ENCODE results near the gene LCA5L.
"Not testable (repeated sequence)": the region's sequence is repeated elsewhere in the genome, so short reads cannot be mapped to it uniquely, and the experiment has no call there.

The LCA5L gene

DNA sequence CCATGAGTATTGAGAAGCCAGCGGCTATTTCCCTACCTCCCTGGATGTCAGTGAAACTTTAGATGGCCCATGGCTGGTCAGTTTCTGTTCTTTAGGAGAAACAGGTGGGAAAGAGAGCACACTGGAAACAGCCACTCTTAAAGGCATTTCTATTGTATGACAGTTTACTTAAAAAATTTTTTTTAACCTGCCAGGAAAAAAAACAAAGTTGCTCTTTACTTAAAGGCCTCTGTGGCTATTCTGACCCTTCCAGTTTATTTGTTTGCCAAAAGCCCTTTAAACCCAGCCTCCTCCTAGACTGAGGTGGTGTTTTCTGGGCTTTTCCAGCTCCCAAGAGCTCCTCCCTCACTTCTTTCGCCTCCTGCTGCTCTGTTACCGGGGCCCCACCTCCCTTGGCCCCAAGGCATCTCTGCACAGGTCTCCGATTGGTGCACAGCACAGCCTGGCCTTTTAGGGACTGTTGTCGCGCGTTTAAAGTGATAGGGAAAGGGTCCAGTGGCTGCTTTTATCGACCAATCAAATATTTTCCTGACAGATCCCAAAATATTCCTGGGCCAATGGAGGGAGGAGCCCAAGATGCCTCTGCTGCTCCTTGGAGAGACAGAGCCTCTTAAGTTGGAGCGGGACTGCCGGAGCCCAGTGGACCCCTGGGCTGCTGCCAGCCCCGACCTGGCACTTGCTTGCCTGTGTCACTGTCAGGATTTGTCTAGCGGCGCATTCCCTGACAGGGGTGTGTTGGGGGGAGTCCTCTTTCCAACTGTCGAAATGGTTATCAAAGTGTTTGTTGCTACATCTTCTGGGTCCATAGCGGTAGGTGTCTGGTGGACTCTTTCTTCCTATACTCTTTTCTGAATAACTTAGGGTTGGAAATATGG lies 6.0 kb upstream of the LCA5L start, which contains the start of gene SH3BGR:
TSS of gene SH3BGR (plus strand) at position 639 of the 875 bp plus-strand sequence. CDS start at position 766, 127 bp downstream.
- no peak for DNase-seq

DNA sequence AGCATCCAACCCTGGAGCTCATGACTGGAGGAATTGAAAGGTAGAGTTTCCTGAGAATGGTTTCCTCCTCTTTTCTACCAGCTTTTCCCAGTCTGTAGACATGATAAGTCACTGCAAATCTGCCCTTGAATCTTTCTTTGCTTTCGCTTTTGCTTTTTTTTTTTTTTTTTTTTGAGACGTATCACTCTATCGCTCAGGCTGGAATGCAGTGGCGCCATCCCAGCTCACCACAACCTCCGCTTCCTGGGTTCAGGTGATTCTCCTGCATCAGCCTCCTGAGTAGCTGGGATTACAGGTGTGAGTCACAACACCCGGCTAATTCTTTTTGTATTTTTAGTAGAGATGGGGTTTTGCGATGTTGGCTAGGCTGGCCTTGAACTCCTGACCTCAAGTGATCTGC lies 1.7 kb upstream of the LCA5L start:
- DNase-seq: no peak

DNA sequence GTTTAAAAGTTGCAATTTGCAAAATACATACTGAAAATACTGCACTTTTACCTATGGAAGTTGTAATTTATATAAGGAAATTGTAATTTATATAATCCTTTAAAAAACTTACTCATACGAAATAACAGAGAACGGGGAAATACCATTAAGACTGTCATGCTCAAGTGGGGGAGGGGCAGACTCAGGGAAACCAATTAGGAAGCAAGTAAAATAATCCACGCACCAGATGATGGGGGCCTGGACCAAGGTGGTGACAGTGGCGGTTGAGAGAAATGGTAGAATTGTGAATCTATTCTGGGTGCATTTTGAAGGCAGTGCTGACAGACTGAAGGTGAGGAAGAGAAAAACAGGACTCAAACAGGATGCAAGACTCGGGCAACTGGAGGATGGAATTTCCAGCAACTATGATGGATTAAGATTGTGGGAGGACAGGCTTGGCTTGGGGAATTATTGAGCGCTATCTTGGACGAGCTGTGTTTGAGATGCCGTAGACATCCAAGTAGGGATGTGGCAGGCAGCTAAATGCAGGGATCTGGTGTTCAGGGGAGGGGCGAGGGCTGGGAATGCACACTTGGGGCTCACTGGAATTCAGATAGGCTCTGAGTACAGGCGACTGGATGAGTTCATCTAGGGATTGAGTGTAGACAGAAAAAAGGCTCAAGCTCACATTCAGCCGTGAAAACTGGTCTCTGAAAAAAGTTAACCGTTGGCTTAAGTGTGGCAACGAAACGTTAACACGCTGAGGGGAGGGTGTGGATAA lies 977 bp downstream of the LCA5L start:
- DNase-seq: no peak

DNA sequence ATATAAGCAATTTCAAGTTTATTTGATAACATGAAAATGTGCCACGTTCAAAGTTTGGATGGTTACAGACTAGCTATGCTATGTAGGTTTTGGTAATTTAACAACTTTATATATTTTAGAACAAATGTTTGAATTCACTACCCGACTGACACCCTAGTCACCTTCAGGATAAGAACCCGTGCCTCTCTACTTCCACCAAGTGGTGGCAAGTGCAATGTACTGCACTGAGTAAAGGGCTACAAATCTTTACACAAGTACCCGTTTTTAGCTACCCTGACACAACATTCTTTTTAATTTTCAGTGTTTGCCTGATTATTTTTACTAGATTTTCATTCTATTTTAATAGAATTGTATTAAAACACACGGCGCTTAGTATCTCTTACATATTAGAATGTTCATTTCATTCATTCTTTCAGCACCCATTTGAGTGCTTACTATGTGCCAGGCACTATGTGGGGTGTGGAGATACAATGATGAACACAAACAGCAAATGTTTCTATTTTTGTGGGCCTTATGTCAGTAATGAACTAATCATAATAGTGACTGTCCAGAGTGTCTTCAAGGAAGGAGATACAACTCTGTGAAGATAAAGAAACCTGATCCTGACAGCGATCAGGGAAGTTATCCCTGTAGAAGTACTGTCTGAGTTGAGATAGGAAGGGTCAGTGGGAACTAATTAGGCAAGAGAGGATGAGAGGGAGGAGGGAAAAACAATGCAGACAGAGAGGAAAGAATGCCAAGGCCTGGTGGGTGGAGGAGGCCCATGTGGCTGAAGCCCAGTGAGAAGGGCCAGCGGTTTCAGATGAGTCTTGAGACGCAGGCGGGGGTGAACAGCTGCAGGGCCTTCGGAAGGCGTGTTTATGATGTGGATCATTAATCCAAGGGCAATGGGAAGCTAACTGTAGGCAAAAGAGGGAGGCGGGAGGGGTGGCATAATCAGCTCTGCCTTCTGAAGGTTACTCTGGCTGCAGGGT lies 3.8 kb downstream of the LCA5L start:
- DNase-seq: peak in 1 of 2 experiments; percentile 35

DNA sequence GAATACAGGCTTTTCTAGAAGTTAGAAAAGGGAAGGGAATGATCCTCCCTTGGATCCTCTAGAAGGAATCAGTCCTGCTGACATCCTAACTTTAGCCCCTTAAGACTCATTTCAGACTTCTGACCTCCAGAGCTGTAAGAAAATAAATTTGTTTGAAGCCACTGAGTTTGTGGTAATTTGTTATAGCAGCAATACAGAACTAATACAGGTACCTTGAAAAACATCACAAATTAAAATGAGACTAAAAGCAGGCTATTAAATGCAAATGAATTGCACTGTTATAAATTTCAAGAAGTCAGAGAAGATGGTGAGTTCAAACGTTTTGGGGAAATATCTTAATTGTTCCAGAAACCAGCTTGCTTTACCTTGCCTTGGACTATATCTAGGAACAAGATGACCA lies 6.3 kb downstream of the LCA5L start:
- DNase-seq: no peak

DNA sequence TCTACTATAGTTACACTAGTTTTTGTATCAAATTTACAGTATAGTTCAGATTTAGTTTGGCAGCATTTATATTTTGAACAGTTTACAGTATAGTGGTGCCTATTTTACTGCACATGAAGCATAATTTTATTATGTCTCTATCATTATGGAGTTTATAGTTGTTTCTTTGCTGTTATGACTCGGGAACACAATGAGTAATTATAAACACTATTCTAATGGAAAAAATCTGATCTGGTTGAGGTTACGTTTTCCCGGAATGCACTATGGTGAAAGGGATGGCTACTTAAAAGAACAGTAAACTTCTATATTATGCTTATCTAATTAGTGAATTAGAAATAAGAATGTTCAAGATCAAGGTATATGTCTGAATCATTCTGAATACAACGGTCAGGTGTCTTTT lies 10.6 kb downstream of the LCA5L start:
- no peak for DNase-seq

DNA sequence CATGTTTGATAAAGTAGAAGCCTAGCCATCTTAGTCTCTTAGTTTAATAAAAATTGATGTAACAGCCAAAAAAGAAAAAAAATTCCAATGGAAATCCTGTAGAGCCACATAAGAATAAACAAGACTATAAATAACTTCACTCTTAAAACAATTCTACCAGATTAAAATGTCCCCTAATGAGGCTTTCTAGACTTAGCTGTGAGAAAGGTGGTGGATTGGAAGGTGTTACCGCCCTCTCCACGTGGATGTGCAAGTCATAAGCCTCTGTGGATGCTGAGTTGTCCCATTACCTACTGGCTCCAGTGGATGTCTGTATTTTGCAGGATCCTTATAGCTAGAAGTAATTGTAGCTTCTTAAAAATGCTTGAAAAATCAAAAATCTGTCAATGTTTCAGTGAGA lies 14.6 kb downstream of the LCA5L start:
- no peak for DNase-seq

DNA sequence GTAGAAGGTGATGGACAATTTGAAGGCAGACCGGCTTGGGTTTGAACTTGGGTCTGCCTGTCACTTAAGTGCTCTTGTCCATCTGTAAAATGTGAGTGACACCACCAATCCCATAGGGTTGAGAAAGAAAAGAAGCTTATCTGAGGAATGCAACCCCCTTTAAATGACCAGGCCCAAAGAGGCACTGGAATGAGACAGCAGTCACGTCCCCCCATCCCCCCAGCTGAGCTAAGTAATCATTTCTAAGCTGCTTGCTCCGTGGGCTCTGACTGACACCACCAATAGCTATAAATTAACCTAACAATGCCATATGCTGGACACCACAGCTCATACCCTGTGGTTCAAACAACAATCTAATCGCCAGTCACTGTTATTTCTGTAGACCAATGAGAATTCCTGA lies 15.1 kb downstream of the LCA5L start:
- DNase-seq: no peak

DNA sequence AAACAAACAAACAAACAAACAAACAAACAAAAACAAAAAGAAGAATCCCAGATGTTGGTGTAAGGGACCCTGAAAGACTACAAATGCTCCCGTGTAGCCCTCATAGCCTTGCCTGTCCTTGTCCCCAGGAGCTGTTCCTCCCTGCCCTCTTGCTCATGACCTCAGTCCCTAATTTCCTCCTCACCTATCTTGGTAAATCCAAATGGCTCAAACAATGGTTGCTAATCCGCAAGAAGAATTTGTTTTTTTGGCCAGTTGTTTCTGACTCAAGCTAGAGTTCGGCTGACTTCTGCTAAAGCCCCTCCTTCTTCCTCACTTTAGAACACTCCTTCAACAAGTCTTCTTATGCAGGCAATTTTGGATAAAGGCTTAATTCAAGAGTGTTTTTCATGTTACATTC lies 15.6 kb downstream of the LCA5L start:
- DNase-seq: no peak

DNA sequence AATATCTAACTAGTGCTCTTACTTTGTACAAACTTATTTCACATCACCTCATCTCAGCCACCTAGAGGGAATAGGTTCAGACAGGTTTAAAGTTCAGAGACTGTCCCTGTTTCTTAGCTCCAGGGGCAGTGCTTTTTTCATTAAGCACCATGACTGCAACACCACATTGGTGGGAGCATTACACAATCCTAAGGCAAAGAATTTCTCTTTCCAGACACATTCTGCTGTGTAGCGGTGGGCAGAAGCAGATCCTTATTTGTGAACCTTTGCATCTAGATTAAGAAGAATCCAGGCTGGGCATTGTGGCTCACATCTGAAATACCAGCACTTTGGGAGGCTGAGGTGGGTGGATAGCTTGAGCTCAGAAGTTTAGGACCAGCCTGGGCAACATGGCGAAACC lies 16.1 kb downstream of the LCA5L start:
- DNase-seq: no peak

DNA sequence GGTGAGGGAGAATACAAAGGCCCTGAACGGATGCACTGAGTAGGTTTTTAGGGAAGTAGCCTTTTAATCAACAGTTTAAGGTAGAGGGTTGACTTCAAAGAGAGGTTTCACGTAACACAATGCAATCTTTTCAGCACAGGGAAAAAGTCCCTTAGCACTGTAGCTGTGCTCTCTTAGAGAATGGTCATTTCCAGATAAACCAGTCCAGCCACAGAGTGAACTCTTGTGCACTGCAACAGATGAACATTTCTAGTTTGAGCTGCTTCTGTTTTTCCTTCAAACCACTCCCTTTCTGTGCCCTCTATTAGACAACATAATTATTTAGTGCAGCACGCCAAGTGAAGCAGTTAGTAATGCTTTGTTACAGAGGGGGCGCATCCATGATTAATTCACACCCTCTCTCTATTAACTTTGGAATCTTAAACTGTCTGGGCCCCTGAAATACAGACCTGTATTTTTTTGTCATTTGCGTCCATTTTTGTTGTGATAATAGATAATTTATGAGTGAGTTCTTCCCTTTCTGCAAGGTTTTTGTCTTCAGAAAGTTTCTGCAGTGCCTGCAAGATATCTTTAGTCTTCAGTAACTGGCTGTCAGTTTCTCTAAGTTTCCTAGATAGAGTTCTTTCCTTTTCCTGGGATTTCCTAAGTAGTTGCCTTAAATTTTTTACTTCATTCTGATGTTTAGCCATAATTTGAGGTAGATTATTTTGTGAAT lies 22.9 kb downstream of the LCA5L start:
- DNase-seq: no peak

DNA sequence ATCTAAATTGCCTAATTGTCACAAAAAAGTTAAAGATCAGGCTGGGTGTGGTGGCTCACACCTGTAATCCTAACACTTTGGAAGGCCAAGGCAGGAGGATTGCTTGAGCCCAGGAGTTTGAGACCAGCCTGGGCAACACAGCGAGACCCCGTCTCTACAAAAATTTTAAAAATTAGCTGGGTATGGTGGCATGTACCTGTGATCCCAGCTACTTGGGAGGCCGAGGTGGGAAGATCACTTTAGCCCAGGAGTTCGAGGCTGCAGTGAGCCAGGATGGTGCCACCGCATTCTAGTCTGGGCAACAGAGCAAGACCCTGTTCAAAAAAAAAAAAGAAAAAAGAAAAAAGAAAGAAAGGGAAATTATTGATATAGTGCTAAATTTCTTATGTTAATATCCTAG lies 26.4 kb downstream of the LCA5L start:
- DNase-seq: not testable (repeated sequence)

DNA sequence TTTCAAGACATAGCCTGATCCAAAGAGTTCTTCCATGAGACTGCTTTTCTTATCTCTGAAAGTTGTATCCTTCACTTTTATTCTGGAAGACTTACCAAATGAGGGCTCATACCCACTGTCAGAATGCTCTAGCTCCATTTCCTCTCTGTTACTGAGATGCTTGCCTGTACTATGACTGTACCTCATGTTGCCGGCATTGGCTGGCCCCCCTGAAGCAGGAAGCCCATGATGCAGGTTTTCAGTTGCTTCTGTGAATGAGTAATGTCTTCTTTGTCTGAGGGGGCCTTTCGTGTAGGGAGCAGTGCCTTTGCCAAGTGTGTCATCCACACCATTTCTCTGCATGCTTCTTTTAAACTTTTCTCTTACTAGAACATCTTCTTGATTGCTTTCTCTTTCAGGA lies 39.5 kb downstream of the LCA5L start:
- DNase-seq: no peak

DNA sequence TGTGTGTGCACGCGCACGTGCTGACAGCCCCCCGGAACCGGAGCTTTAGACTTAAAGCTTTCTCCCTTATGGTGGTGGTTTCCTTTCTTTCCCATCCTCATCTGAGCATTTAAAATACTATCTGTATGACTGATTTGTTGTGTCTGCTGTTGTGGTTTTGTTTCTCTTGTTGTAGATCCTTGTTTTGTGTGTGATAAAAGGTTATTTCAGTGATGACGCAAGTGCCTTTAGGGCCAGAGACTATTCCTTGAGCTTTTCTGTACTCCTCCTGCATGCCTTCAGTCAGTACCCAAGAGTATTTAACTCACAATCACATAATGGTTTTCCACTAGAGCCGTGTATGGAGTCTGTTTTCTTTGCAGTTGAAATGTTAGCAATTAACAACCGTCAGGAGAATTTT lies 45.4 kb downstream of the LCA5L start:
- no peak for DNase-seq

DNA sequence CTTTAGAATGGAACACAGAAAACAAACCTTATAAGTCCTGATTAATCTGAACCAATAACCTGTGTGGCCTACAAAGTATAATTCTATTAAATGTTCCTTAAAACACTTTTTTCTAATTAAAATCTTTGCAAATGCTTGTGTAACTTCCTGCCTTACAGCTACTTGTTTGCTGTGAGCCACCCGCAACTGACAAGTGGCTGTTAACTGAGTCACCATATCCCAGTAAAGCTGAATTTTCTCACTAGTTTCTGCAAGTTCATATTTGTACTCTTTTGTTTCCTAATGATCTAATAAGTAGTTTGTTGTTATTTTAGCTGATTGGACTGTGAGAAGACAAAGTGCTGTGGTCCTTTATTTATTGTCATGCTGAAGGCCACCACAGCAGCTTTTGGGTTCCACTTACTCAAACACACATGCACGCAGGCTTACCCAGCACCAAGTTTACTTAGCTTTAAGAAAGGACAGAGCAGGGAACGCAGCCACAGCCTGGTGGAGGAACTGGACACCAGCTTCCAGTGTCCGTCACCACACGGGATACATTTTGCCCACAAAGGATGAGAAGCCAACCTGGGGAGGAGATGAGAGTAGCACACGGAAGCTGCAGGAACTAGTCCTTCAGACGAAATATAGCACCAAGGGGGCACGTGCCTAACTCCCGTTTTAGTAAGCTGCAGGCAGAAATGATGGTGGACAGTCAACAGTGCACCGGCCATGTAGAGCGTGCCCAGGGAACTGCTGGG lies 47.8 kb downstream of the LCA5L start:
- no peak for DNase-seq

DNA sequence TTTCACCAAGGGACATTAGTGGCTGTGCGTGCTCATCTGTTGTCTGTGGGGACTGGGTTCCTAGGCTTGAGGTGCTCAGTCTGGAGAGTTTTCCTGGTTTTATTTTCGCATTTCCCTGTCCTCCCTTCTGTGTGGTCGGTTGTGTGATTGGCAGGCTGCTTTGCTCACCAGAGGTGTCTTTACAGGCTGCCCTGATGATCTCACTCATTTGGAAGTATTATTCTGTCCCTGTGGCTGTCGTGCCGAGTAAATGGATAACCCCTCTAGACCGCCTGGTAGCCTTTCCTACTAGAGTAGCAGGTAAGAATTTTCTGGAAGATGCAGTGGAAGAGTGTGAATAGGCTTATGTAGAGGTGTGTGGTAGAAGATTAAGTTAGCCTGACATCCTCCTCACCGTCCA lies 52.6 kb downstream of the LCA5L start:
- DNase-seq: no peak

DNA sequence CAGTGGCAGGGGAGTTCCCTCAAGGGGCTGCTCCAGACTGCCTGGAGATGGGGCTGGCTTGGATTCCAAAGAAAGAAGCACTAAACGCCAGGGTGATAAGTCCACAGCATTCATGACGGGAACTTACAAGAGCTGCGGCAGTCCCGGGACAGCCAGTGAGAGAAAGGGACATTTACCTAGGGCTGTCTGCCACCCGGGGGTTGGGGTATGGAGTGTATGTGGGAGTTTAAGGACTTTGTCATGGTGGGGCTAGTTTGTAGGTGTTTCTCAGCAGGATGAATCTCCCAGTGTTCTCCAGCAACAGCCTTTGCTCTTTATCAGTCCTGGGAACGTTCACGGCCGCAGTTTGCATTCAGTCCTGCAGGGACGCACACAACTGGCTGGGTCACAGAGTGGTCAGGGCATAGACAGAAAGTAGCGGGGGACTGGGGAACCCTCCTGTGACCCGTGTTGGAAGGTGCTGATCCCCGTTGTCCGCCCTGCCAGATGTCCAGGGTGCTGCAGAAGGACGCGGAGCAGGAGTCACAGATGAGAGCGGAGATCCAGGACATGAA lies 55.3 kb downstream of the LCA5L start:
- DNase-seq: no peak

DNA sequence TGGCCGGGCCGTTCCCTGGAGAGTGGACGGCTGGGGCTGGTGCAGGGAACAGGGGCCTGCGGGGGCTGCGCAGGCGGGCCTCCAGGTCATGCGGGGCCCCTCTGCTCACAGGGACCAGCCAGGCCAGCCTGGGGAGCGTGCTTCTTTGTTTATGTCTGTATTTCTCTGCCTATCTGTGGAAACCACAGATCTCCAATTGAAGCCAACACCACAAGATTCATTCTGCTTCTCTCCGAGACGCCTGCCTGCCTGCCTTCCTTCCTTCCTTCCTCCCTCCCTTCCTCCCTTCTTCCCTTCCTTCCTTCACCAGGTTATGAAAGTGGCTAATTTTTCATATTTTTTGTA lies 56.8 kb downstream of the LCA5L start:
- no peak for DNase-seq

DNA sequence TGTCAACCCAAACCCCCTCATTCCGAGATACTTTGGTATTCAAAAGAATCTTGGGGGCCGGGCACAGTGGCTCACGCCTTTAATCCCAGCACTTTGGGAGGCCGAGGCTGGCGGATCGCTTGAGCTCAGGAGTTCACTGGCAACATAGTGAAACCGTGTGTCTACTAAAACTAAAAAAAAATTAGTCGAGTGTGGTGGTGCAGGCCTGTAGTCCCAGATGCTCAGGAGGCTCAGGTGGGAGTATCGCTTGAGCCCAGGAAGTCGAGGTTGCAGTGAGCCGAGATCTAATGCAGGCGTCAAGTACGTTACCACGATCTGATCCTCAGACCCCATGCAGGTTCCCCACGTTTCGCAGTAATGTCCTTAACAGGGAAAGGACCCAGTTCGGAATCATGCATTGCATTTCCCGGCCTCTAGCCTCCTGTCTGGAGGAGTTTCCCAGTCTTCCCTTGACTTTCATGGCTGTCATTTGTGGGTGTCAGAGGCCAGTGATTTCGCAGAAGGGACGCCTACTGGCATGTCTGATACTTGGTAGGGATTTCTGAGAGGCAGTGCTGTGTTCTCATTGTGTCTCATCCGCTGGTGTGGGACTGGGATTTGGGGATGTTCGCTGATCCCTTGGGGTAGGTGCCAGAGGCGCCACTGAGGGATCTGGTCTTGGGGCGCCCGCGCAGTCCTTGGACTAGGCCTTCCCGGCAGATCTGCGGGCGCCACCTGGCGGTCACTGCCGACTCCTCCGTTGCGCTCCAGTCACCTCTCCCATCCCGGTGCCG lies 57.4 kb downstream of the LCA5L start:
- peak; percentile 94 for DNase-seq

DNA sequence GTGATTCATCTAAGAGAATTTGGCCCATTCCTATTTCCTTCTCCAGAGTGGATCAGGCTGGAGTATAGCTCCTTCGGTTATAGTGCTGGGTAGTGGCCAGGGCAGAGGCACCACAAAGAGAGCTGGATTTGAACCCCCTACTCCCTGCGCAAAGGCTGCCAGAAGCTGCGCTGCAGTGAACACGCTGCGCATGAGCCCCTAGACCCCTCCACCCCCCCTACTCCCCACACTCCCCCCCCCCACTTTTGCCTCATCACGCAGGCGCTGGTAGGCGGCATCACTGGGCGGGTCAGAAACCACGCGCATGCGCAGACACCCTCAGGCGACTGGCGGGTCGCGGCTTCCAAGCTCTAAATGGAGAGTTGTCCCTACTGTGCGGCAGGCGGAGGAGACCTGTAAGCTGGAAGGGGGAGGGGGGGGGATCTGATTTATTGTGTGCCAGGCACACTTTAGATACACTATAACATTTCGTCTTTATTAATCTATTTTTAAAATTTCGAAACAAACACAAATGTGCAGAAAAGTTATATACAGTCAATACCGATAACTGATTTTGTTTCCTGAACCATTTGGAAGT lies 58.0 kb downstream of the LCA5L start:
- DNase-seq: peak; percentile 95 to 96

Data from activated T-cell treated with anti-CD3 and anti-CD28 coated beads, Interleukin-2, amount 50 U/mL, for 48 hours (primary cell).